H1 (cell line): Measurements from ENCODE around the gene CGNL1. TPM values are rescaled to one million over a fixed set of nuclear protein-coding genes. Genes with fewer than 3 reads are reported as not detected.

Experiments
- CTCF ChIA-PET: fragments of 300-600 bp; sonication (Branson Sonifier 250); formaldehyde crosslinking; loops from one replicate; lab custom pipeline; 2021; ENCODE audit not compliant: partially characterized antibody; lab: Charles Lee
- POLR2A ChIA-PET: fragments of 300-600 bp; sonication (Branson Sonifier 250); formaldehyde crosslinking; loops from one replicate; lab custom pipeline; 2021; ENCODE audit warnings: inconsistent platforms; ENCODE audit not compliant: partially characterized antibody; lab: Charles Lee
- DNase-seq, 2 experiments: peaks; one replicate each; pipeline versions ENCODE4 v3.0.0 to v3.0.0-alpha.2; 2010 to 2022; ENCODE audit warnings: low spot score in 2 of 2, low read depth in 1 of 2, mixed read lengths in 1 of 2
- FAIRE-seq: peaks from 2 replicates; lab custom pipeline; 2011; peaks lifted over from hg19 to GRCh38; lab: Jason Lieb, UNC
- H2AFZ ChIP-seq: 2 replicates; pipeline ENCODE4 v1.8.1; 2012; ENCODE audit warnings: low read length, inconsistent platforms
- H2AK5ac ChIP-seq: 2 replicates; pipeline ENCODE4 v1.6.1; 2013; ENCODE audit warnings: low read depth, low read length
- H2BK120ac ChIP-seq: replicated peaks from 2 replicates; pipeline ENCODE3; 2013; ENCODE audit warnings: low read depth, low read length, inconsistent platforms
- H2BK12ac ChIP-seq: 2 replicates; pipeline ENCODE4 v1.6.1; 2013; ENCODE audit warnings: low read depth, low read length
- H2BK15ac ChIP-seq: 2 replicates; pipeline ENCODE4 v1.6.1; 2013; ENCODE audit warnings: low read length
- H2BK20ac ChIP-seq: 2 replicates; pipeline ENCODE4 v1.6.1; 2013; ENCODE audit warnings: low read length
- H2BK5ac ChIP-seq: 2 replicates; pipeline ENCODE4 v1.6.1; 2013; ENCODE audit warnings: low read depth, low read length
- H3K14ac ChIP-seq: 2 replicates; pipeline ENCODE4 v1.6.1; 2013; ENCODE audit warnings: inconsistent platforms; ENCODE audit not compliant: insufficient read length
- H3K18ac ChIP-seq: 2 replicates; pipeline ENCODE4 v1.6.1; 2013; ENCODE audit warnings: low read length; ENCODE audit errors: extremely low read depth
- H3K23ac ChIP-seq: 2 replicates; pipeline ENCODE4 v1.6.1; 2013; ENCODE audit warnings: inconsistent platforms; ENCODE audit not compliant: insufficient read length
- H3K23me2 ChIP-seq: 2 replicates; pipeline ENCODE4 v1.6.1; 2013; ENCODE audit warnings: low read depth, low read length
- H3K27ac ChIP-seq: 2 replicates; pipeline ENCODE4 v1.6.1; 2011; ENCODE audit warnings: low read depth, low read length, inconsistent platforms
- H3K27me3 ChIP-seq, 4 experiments: replicated peaks in 1 of 4; 1 replicate in 1 of 4; 2 replicates in 3 of 4; pipeline versions ENCODE4 v1.6.1 to v1.8.1; 2011 to 2013; ENCODE audit warnings: low read length in 3 of 4, mild to moderate bottlenecking in 3 of 4, inconsistent platforms in 2 of 4, mixed read lengths in 2 of 4, moderate library complexity in 1 of 4; ENCODE audit not compliant: control insufficient read depth in 3 of 4, insufficient read depth in 3 of 4; ENCODE audit errors: extremely low read depth in 1 of 4
- H3K36me3 ChIP-seq, 4 experiments: 2 replicates each; pipeline versions ENCODE4 v1.6.1 to v1.8.1; 2011 to 2013; ENCODE audit warnings: mild to moderate bottlenecking in 4 of 4, low read length in 3 of 4, moderate library complexity in 2 of 4, control low read depth in 1 of 4, inconsistent platforms in 1 of 4; ENCODE audit not compliant: insufficient read depth in 4 of 4, control insufficient read depth in 2 of 4
- H3K4ac ChIP-seq: replicated peaks from 2 replicates; pipeline ENCODE3; 2013; ENCODE audit warnings: low read length, low read depth, mixed read lengths, inconsistent platforms; ENCODE audit not compliant: insufficient read length
- H3K4me1 ChIP-seq, 4 experiments: replicated peaks in 1 of 4; 1 replicate in 1 of 4; 2 replicates in 3 of 4; pipeline versions ENCODE4 v1.6.1 to v1.8.1; 2011 to 2013; ENCODE audit warnings: low read length in 3 of 4, inconsistent platforms in 2 of 4, mixed read lengths in 1 of 4; ENCODE audit not compliant: insufficient read depth in 4 of 4, control insufficient read depth in 3 of 4
- H3K4me2 ChIP-seq, 2 experiments: 2 replicates each; pipeline versions ENCODE4 v1.6.1 to v1.8.1; 2011 to 2013; ENCODE audit warnings: low read depth in 2 of 2, low read length in 2 of 2, control low read depth in 1 of 2, inconsistent platforms in 1 of 2, mild to moderate bottlenecking in 1 of 2; ENCODE audit not compliant: insufficient read depth in 1 of 2
- H3K4me3 ChIP-seq, 4 experiments: fragments of 200-600, 300-600 bp in 1 of 4; sonication (generic), shearing (Covaris generic), sonication (Bioruptor Twin) in 1 of 4; 2 replicates each; pipeline versions ENCODE4 v1.5.1 to v1.8.1; 2011 to 2016; ENCODE audit warnings: low read length in 4 of 4, low read depth in 3 of 4, control low read depth in 2 of 4, inconsistent platforms in 2 of 4, mild to moderate bottlenecking in 2 of 4, mixed read lengths in 1 of 4, moderate library complexity in 1 of 4; ENCODE audit not compliant: insufficient read depth in 2 of 4; ENCODE audit errors: extremely low read depth in 1 of 4
- H3K56ac ChIP-seq: replicated peaks from 2 replicates; pipeline ENCODE3; 2013; ENCODE audit warnings: low read depth, mild to moderate bottlenecking, mixed read lengths, low read length, inconsistent platforms; ENCODE audit not compliant: insufficient read length
- H3K79me1 ChIP-seq: 2 replicates; pipeline ENCODE4 v1.6.1; 2013; ENCODE audit warnings: low read depth, low read length, control low read depth
- H3K79me2 ChIP-seq, 2 experiments: 2 replicates each; pipeline versions ENCODE4 v1.6.1 to v1.8.1; 2012 to 2013; ENCODE audit warnings: low read length in 2 of 2, mild to moderate bottlenecking in 2 of 2, inconsistent platforms in 1 of 2; ENCODE audit not compliant: insufficient read depth in 2 of 2, control insufficient read depth in 1 of 2
- H3K9ac ChIP-seq, 4 experiments: replicated peaks in 1 of 4; 1 replicate in 1 of 4; 2 replicates in 3 of 4; pipeline versions ENCODE4 v1.6.1 to v1.8.1; 2011 to 2013; ENCODE audit warnings: low read depth in 3 of 4, low read length in 3 of 4, control low read depth in 2 of 4, mild to moderate bottlenecking in 2 of 4, moderate library complexity in 2 of 4, inconsistent platforms in 1 of 4; ENCODE audit errors: extremely low read depth in 1 of 4
- H3K9me3 ChIP-seq, 2 experiments: 2 replicates each; pipeline versions ENCODE4 v1.6.1 to v1.8.1; 2012 to 2013; ENCODE audit warnings: mild to moderate bottlenecking in 2 of 2, moderate library complexity in 2 of 2, control low read depth in 1 of 2, inconsistent platforms in 1 of 2, low read depth in 1 of 2, low read length in 1 of 2, mixed read lengths in 1 of 2; ENCODE audit not compliant: insufficient read depth in 2 of 2
- H4K20me1 ChIP-seq, 2 experiments: replicated peaks in 1 of 2; 2 replicates each; pipeline versions ENCODE3 to v1.8.1; 2011 to 2013; ENCODE audit warnings: inconsistent platforms in 2 of 2, low read length in 2 of 2, mild to moderate bottlenecking in 1 of 2; ENCODE audit not compliant: insufficient read depth in 2 of 2, control insufficient read depth in 1 of 2
- H4K5ac ChIP-seq: 2 replicates; pipeline ENCODE4 v1.6.1; 2013; ENCODE audit warnings: low read length, low read depth, mixed read lengths, inconsistent platforms; ENCODE audit not compliant: insufficient read length
- H4K8ac ChIP-seq: 2 replicates; pipeline ENCODE4 v1.8.0; 2013; ENCODE audit warnings: mild to moderate bottlenecking, moderate library complexity, low read length, inconsistent platforms; ENCODE audit not compliant: insufficient read depth; ENCODE audit errors: extremely low read depth
- H4K91ac ChIP-seq: replicated peaks from 2 replicates; pipeline ENCODE3; 2013; ENCODE audit warnings: low read length, mixed read lengths, inconsistent platforms; ENCODE audit not compliant: insufficient read length
- CEBPB ChIP-seq: IDR thresholded peaks from 2 replicates; pipeline ENCODE4 v1.6.1; 2012; ENCODE audit warnings: low read depth, low read length
- CHD1 ChIP-seq: IDR thresholded peaks from 2 replicates; pipeline ENCODE4 v1.6.1; 2012; ENCODE audit warnings: low read depth, low read length, improper control_type of control experiment
- E2F6 ChIP-seq: IDR thresholded peaks from 2 replicates; pipeline ENCODE4 v1.6.1; 2012; ENCODE audit warnings: inconsistent platforms
- FOSL1 ChIP-seq: IDR thresholded peaks from 2 replicates; pipeline ENCODE4 v1.6.1; 2011; ENCODE audit warnings: mild to moderate bottlenecking, low read depth, low read length, moderate library complexity; ENCODE audit not compliant: insufficient read depth
- RAD21 ChIP-seq, 2 experiments: IDR thresholded peaks in 1 of 2; conservative IDR thresholded peaks in 1 of 2; 2 replicates each; pipeline ENCODE4 v1.6.1; 2011; ENCODE audit warnings: low read depth in 2 of 2, low read length in 2 of 2, improper control_type of control experiment in 1 of 2, inconsistent platforms in 1 of 2, mild to moderate bottlenecking in 1 of 2, moderate library complexity in 1 of 2
- SUZ12 ChIP-seq: fragments of 200-600 bp; sonication (generic); IDR thresholded peaks from 2 replicates; pipeline ENCODE4 v1.6.1; 2012; ENCODE audit warnings: mild to moderate bottlenecking, inconsistent platforms, low read length, moderate library complexity, mixed read lengths
- TBP ChIP-seq: IDR thresholded peaks from 2 replicates; pipeline ENCODE4 v1.6.1; 2011; ENCODE audit warnings: low read depth, low read length, improper control_type of control experiment
- USF2 ChIP-seq: IDR thresholded peaks from 2 replicates; pipeline ENCODE4 v1.6.1; 2011; ENCODE audit warnings: low read length, improper control_type of control experiment
- WGBS, 2 experiments: shearing (Covaris generic) in 1 of 2; methylation state at CpG; one replicate each; pipeline versions ENCODE4 v1.1.6 to v1.1.7; 2013 to 2015; ENCODE audit warnings: low lambda C conversion rate in 2 of 2, mixed read lengths in 2 of 2, inconsistent platforms in 1 of 2, low coverage in 1 of 2, missing lambda C conversion rate in 1 of 2; ENCODE audit not compliant: insufficient replicate concordance in 2 of 2, insufficient coverage in 1 of 2, insufficient read length in 1 of 2; ENCODE audit errors: extremely low coverage in 1 of 2, missing lambda C conversion rate in 1 of 2; 5-methylcytosine and 5-hydroxymethylcytosine counted together
- polyA plus RNA-seq, 7 experiments: library from polyadenylated mRNA; depleted of rRNA in 3 of 7; stranded (reverse) in 5 of 7; unstranded in 2 of 7; fragments of >200 nt in 5 of 7; fragments of 200-250 nt in 2 of 7; gene quantifications; 1 replicate in 5 of 7; 2 replicates in 1 of 7; 4 replicates in 1 of 7; pipeline versions ENCODE4 v1.2.1 to v1.2.3, GENCODE V29; 2011 to 2013; ENCODE audit warnings: missing spikeins in 2 of 7, mixed read lengths in 2 of 7
- total RNA-seq: library from RNA; stranded (reverse); fragmentation: NEBNext Ultra II Directional; extraction: Animal tissue kit (Norgen Biotek cat#: 25700); gene quantifications from 2 replicates; pipeline ENCODE4 v1.2.1, GENCODE V29; 2021

CGNL1 gene
- total and polyA plus RNA-seq, 2 of the 8 experiments (the other 6 are each of a cell fraction or from before 2014, with no cell fraction given) = 21.8 to 75.6 TPM

GRCh38 chr15:57358571-57358970, 17.7 kb upstream of the CGNL1 start:
- H3K79me2 ChIP-seq = no peaks in the 10 kb centered on the region
- no peak overlapping the region for H3K9ac ChIP-seq
- no peak overlapping the region for H4K8ac ChIP-seq
- POLR2A ChIA-PET = no interaction called here
- CTCF ChIA-PET = interaction anchor here (0.8 to 8.5 kb wide), 6 partner anchors 13 to 169 kb away, joined by 3 to 56 read pairs (median 18); no protein-coding TSS in a partner anchor
- no peaks in the 10 kb centered on the region for H3K36me3 ChIP-seq
- H3K4me3 ChIP-seq = no peak overlapping the region
- H3K56ac ChIP-seq = no peak overlapping the region
- H3K23me2 ChIP-seq = no peaks in the 10 kb centered on the region
- DNase-seq (no peak), FAIRE-seq (no peak)
- no peaks in the 10 kb centered on the region for H3K27me3 ChIP-seq
- H3K9me3 ChIP-seq = 0 out of 4 replicates have a peak, but pooled peaks cover 0 to 3% of the 10 kb centered on the region in 2 experiments
- 95% methylated on average over 2 of the region's 2 CpGs; no CpG with 5 or more reads in 1 of the 2 experiments for WGBS, 2 experiments
- TF ChIP-seq USF2 (no peak), TBP (no peak), FOSL1 (no peak), CEBPB (no peak), CHD1 (no peak), SUZ12 (no peak), RAD21 (IDR thresholded peaks at IDR 0.05 in 1 of 2, conservative IDR thresholded peaks at IDR 0.05 in 1 of 2; ENCODE audit: low read depth in 2 of 2, low read length in 2 of 2) (no peak), E2F6 (no peak)
- no peak overlapping the region for H2BK5ac ChIP-seq
- H4K5ac ChIP-seq = no peak overlapping the region
- no peak overlapping the region for H3K4me2 ChIP-seq
- no peak overlapping the region for H3K4ac ChIP-seq
- no peak overlapping the region for H2BK15ac ChIP-seq
- no peak overlapping the region for H3K18ac ChIP-seq
- no peak overlapping the region for H2BK20ac ChIP-seq
- H2BK120ac ChIP-seq = no peak overlapping the region
- no peak overlapping the region for H3K23ac ChIP-seq
- no peak overlapping the region for H2BK12ac ChIP-seq
- H2AFZ ChIP-seq = no peak overlapping the region
- H4K91ac ChIP-seq = no peak overlapping the region
- peaks cover 2 to 23% (median 14%) of the 10 kb centered on the region in 4 experiments; a peak in 5 of 7 replicates for H3K4me1 ChIP-seq
- H3K14ac ChIP-seq = no peak overlapping the region
- no peak overlapping the region for H3K27ac ChIP-seq
- no peak overlapping the region for H2AK5ac ChIP-seq
- no peaks in the 10 kb centered on the region for H3K79me1 ChIP-seq
- H4K20me1 ChIP-seq = no peaks in the 10 kb centered on the region
